Natural killer cell (primary cell): Measurements from ENCODE around the gene SLX9. TPM values are rescaled to one million over a fixed set of nuclear protein-coding genes. Genes with fewer than 3 reads are reported as not detected.
A peak's percentile ranks its signal among the peaks of the same experiment; 100 is the strongest.

ENCODE experiments used
- ATAC-seq, 3 donors: fragments of 150-1000 bp in 2 of 3; fragments of 200-7000 bp in 1 of 3; cut with Tn5 transposase; 1 replicate in 1 of 3; 2 replicates in 2 of 3; pipeline ENCODE4 v1.10.0; 2021; ENCODE audit warnings: mild to moderate bottlenecking in 2 of 3, moderate library complexity in 2 of 3
- DNase-seq, 2 donors: peaks; one replicate each; pipeline versions ENCODE4 v3.0.0 to v3.0.0-alpha.2; 2013 to 2021; ENCODE audit warnings: mixed read lengths in 1 of 2
- H3K27ac ChIP-seq: one replicate; pipeline ENCODE4 v1.5.1; 2013; ENCODE audit warnings: mild to moderate bottlenecking, low read length
- H3K27me3 ChIP-seq: one replicate; pipeline ENCODE4 v1.6.1; 2013; ENCODE audit warnings: low read length; ENCODE audit not compliant: control insufficient read depth, insufficient read depth
- H3K36me3 ChIP-seq: one replicate; pipeline ENCODE4 v1.6.1; 2013; ENCODE audit warnings: low read length; ENCODE audit not compliant: control insufficient read depth, insufficient read depth
- H3K4me1 ChIP-seq: one replicate; pipeline ENCODE4 v1.6.1; 2013; ENCODE audit warnings: low read length; ENCODE audit not compliant: control insufficient read depth, insufficient read depth
- H3K4me3 ChIP-seq: one replicate; pipeline ENCODE4 v1.5.1; 2013; ENCODE audit warnings: low read length
- H3K9me3 ChIP-seq: one replicate; pipeline ENCODE4 v1.6.1; 2013; ENCODE audit warnings: low read length; ENCODE audit not compliant: control insufficient read depth, insufficient read depth
- H3K27ac Mint-ChIP-seq, 2 donors: one replicate each; pipeline ENCODE4 v1.8.0; 2022; ENCODE audit warnings: mild to moderate bottlenecking in 2 of 2, mixed read lengths in 2 of 2, moderate library complexity in 1 of 2
- H3K27me3 Mint-ChIP-seq, 2 donors: one replicate each; pipeline ENCODE4 v1.8.0; 2022; ENCODE audit warnings: low read depth in 2 of 2, mixed read lengths in 2 of 2
- H3K36me3 Mint-ChIP-seq: one replicate; pipeline ENCODE4 v1.8.0; 2022; ENCODE audit warnings: mixed read lengths
- H3K4me1 Mint-ChIP-seq, 2 donors: one replicate each; pipeline ENCODE4 v1.8.0; 2022; ENCODE audit warnings: mixed read lengths in 2 of 2
- H3K4me3 Mint-ChIP-seq: one replicate; pipeline ENCODE4 v1.8.0; 2022; ENCODE audit warnings: mild to moderate bottlenecking, moderate library complexity, mixed read lengths
- H3K9me3 Mint-ChIP-seq, 2 donors: one replicate each; pipeline ENCODE4 v1.8.0; 2022; ENCODE audit warnings: mixed read lengths in 2 of 2
- WGBS: methylation state at CpG from one replicate; pipeline ENCODE4 v1.1.7; 2013; ENCODE audit warnings: missing lambda C conversion rate; ENCODE audit not compliant: insufficient coverage; 5-methylcytosine and 5-hydroxymethylcytosine counted together
- intact Hi-C: fragments of 100-400 bp; cut with micrococcal nuclease; formaldehyde crosslinking; loops from one replicate; pipeline ENCODE4 v1.14.2; 2022
- total RNA-seq, 4 donors: library from RNA; stranded (reverse); fragments of 120-200 nt in 1 of 4; gene quantifications; one replicate each; pipeline versions ENCODE4 v1.2.3 to v1.2.4, GENCODE V29; 2013 to 2022
- TF ChIP-seq, protein P1 (sequence below): fragments of 200-600 bp; IDR thresholded peaks from one replicate; pipeline ENCODE4 v1.8.0; 2022; ENCODE audit warnings: antibody characterized with exemption

The SLX9 gene
- total RNA-seq, 3 donors from 2014 or later (not counting 1 experiment from before 2014, with no cell fraction given) = 12.8 to 22.9 (median 20.0) TPM

DNA sequence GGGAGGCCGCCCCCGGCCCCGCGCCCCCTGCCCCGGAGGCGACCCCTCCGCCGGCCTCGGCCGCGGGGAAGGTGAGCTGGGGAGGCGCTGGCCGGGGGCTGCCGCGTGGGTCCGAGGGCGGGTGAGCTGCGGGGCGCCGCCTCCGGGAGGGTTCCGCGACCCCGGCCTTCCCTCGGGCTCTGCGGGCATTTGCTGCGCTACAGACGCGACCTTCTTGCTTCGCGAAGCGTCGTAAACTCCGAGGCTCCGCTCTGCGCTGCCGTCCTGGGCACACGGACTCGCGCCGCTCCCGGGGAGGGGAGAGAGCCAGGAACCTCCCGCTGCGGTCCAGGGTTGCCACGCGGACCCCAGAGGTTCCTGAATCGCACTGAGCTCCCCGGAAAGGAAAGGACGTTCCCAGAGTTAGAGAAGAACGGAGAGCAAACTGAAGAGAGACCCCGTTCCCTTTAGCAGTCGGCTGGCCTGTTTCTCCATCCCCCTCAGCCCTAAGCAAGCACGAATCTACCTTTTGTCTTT lies 345 bp downstream of the SLX9 start:
- Mint-ChIP-seq H3K4me1 (peaks cover 21 to 33% of the 10 kb centered on the region in 2 donors), H3K27ac (peak overlapping the region; percentile 61 to 66), H3K36me3 (no peaks in the 10 kb centered on the region), H3K9me3 (no peaks in the 10 kb centered on the region), H3K4me3 (peak overlapping the region; percentile 93), H3K27me3 (no peaks in the 10 kb centered on the region)
- H3K4me3 ChIP-seq = peak overlapping the region; percentile 78
- ATAC-seq = peak; percentile 47 to 55 (median 48)
- peaks cover 12% of the 10 kb centered on the region for H3K36me3 ChIP-seq
- TF ChIP-seq, protein P1, sequence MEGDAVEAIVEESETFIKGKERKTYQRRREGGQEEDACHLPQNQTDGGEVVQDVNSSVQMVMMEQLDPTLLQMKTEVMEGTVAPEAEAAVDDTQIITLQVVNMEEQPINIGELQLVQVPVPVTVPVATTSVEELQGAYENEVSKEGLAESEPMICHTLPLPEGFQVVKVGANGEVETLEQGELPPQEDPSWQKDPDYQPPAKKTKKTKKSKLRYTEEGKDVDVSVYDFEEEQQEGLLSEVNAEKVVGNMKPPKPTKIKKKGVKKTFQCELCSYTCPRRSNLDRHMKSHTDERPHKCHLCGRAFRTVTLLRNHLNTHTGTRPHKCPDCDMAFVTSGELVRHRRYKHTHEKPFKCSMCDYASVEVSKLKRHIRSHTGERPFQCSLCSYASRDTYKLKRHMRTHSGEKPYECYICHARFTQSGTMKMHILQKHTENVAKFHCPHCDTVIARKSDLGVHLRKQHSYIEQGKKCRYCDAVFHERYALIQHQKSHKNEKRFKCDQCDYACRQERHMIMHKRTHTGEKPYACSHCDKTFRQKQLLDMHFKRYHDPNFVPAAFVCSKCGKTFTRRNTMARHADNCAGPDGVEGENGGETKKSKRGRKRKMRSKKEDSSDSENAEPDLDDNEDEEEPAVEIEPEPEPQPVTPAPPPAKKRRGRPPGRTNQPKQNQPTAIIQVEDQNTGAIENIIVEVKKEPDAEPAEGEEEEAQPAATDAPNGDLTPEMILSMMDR = no peak
- peaks cover 32% of the 10 kb centered on the region for H3K4me1 ChIP-seq
- 0% methylated on average over 52 of the region's 53 CpGs for WGBS
- DNase-seq = peak in 1 of 2 donors; percentile 54
- no peaks in the 10 kb centered on the region for H3K27me3 ChIP-seq
- intact Hi-C loops = no loop called here
- no peaks in the 10 kb centered on the region for H3K9me3 ChIP-seq
- no peak overlapping the region for H3K27ac ChIP-seq

DNA sequence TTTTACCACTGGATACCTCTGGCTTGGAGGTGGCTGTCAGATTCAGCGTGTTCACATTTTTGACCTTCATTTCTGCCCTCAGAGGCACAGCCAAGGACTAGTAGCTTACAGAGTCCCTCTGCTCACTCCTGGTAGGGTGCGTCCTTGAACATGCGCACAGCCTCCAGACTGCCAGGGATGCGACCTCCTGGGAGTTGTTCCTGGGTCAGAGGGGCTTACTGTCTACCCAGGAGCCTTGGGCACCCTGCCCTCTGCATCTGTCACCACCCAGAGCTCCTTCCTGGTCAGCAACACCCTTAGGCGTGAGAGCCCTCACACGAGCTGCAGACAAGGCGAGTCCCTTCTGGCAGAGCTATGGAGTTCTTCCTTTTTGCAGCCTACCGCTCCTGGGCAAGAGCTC lies 1.7 kb downstream of the SLX9 start:
- TF ChIP-seq, protein P1 = no peak
- Mint-ChIP-seq H3K9me3 (no peaks in the 10 kb centered on the region), H3K27ac (peak overlapping the region in 1 of 2 donors; percentile 61), H3K27me3 (no peaks in the 10 kb centered on the region), H3K4me1 (peaks cover 21 to 33% of the 10 kb centered on the region in 2 donors), H3K4me3 (peak overlapping the region; percentile 93), H3K36me3 (no peaks in the 10 kb centered on the region)
- intact Hi-C loops = no loop called here
- peaks cover 32% of the 10 kb centered on the region for H3K4me1 ChIP-seq
- 89% methylated on average over 8 of the region's 8 CpGs for WGBS
- H3K27ac ChIP-seq = no peak overlapping the region
- no peaks in the 10 kb centered on the region for H3K27me3 ChIP-seq
- peaks cover 15% of the 10 kb centered on the region for H3K36me3 ChIP-seq
- no peaks in the 10 kb centered on the region for H3K9me3 ChIP-seq
- no peak overlapping the region for H3K4me3 ChIP-seq
- ATAC-seq (no peak), DNase-seq (no peak)

DNA sequence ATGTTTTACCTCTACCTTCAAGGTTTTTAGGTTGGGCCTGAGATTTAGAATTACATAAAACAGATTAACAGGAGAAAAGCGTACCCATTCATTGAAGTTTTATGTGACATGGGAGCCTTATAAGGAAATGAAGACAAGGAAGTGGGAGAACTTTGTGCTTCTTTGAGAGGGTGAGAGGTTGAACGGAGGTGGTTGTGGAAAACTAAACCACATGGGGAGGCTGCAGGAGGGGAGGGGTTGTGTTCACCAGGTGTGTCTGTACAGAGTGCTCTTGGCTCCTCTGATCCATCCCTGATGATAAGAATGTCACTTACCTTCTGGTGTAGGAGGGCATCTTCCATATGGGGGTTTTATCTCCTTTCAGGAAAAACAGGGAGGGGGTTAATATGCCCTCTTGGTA lies 2.7 kb downstream of the SLX9 start:
- DNase-seq (no peak), ATAC-seq (no peak)
- WGBS = 61% methylated on average over 2 of the region's 2 CpGs
- Mint-ChIP-seq H3K27me3 (no peaks in the 10 kb centered on the region), H3K36me3 (no peaks in the 10 kb centered on the region), H3K9me3 (no peaks in the 10 kb centered on the region), H3K27ac (no peak overlapping the region), H3K4me3 (peak overlapping the region; percentile 42), H3K4me1 (peaks cover 21 to 33% of the 10 kb centered on the region in 2 donors)
- TF ChIP-seq, protein P1 = no peak
- Histone ChIP-seq H3K27ac (no peak overlapping the region), H3K9me3 (no peaks in the 10 kb centered on the region), H3K27me3 (no peaks in the 10 kb centered on the region), H3K4me3 (no peak overlapping the region), H3K4me1 (peaks cover 32% of the 10 kb centered on the region), H3K36me3 (peaks cover 15% of the 10 kb centered on the region)
- intact Hi-C loops = no loop called here
